GM21360 (cell line): ENCODE results near the gene KLK11.

ENCODE experiments used
- ATAC-seq: cut with Tn5 transposase; IDR thresholded peaks from one replicate; pipeline ENCODE4 v1.9.1; 2021; ENCODE audit warnings: mild to moderate bottlenecking, moderate library complexity; ENCODE audit not compliant: unreplicated experiment

KLK11 gene

DNA sequence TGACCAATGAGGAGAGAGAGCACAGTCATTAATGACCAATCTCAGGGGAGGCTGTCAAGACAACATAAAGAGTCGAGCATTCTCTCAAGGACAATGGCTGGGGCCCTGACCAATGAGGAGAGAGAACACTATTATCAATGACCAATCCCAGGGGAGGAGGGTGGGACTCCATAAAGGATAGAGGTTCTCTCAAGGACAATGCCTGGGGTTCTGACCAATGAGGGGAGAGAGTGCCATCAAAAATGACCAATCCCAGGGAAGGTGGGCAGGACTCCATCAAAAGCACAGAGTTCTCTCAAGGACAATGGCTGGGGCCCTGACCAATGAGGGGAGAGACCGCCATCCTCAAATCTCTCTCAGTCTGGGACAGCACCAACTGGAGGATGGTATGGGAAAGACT is 3.3 kb upstream of the KLK11 start:
- ATAC-seq, result no peak

DNA sequence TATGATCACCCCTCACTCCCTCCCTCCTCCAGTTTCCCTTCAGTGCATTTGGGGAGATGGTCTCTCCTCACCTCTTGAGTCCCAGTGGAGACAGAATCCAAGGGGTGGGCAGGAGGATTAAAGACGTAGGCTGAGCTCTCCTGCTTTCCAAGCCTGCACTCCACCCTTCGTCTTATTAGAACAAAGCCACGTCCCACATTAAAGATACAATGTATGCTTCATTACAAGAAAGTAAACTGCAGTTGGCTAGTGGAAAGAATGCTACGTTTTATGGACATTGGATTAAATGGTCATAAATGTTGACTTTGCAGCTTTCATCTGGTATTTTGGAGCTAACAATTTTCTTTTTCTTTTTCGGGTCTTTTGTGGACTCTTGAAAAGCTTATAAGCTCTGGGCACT is 1.5 kb upstream of the KLK11 start:
- ATAC-seq, result no peak

DNA sequence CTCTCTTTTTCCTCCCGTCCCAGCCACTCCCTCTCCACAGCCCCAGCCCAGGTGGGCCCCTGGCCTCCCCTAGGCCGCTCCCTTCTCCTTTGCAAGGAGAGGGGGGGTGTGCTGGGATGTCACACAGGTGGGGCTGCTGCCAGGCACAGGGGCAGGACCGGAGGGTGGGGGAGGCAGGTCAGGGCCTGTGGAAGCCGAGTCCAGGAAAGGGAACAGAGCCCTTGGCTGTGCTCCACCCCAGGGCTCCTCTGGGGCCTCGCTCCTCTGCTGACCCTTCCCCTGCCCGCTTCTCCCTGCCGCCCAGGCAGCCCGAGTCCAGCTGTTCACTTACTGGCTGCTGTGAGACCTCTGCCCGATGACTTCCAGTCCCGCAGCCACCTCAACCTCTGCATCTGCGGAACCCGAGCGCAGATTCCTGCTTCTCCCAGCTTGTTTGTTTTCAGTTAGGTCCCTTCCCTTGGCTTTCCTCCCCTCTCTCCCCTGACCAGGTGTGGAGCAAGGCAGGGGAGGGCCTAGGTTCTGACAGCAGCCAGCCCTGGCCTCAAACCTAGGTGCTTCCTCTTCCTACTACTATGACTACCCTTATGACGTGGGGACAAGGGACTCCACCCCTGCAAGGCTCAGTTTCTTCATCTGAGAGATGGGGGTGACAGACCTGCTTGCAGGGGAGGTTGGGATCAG is 850 bp upstream of the KLK11 start:
- ATAC-seq, result no peak

DNA sequence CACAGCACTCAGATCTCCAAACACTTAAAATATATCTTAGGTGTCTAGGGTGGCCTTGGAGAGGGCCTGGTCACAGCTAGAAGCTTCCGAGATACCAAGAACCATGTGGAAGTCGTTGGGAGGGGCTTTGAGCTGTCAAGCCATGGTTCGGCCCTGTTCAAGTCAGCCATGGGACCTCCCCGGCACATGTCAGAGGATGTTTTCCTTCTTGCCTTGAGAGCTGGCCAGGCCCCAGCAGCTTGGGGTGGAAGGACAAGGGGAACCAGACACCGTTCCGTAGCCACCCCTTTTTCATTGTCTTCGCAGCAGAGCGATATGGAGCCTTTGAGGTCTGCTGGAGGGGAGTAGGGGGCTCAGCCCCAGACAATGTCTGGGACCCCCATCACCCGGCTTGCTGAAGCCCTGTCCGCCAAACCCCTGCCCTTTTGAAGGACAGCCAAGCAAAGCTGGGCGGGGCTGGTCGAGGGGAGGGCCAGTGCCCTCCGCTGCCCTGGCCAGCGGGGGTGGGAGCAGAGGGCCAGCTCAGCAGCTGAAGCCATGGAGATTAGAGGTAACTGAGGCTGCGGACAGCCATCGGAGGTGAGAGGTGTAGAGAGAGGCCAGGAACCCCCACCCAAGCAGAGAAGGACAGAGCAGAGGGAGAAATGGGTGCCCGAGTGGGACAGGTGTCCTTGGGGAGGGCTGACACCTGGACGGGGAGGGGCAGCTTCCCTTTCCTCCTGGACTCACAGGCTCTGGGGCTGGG is 435 bp downstream of the KLK11 start:
- ATAC-seq, result no peak

DNA sequence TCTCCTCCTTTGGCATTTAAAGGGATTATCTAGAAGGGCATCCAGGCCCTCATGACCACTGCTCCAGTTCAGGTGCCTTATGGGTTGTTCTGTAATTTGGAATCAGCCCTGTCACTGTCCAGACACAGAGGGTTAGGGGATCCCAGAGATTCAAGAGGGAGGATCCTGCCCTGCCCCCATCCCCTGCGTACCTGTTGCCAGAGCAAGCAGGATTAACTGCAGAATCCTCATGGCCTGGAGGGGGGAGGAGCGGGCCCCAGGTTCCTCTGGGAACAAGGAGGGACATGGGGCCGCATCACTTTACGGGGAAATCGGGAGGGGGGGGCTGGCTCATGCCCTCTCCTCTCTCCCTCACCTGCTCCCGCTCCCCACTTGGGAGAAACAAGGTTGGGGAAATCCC is 1.0 kb downstream of the KLK11 start:
- ATAC-seq, result no peak

DNA sequence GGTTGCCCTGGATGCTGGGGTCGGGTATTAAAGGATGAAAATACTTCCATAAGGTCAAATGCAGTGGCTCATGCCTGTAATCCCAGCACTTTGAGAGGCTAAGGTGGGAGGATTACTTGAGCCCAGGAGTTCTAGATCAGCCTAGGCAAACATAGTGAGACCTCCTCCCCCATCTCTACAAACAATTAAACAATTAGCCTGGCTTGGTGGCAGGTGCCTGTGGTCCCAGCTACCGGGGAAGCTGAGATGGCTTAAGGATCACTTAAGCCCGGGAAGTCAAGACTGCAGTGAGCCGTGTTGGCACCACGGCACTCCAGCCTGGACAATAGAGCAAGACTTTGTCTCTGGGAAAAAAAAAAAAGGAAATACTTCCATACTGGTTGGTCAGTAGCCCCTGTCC is 1.5 kb downstream of the KLK11 start:
- no peak for ATAC-seq

DNA sequence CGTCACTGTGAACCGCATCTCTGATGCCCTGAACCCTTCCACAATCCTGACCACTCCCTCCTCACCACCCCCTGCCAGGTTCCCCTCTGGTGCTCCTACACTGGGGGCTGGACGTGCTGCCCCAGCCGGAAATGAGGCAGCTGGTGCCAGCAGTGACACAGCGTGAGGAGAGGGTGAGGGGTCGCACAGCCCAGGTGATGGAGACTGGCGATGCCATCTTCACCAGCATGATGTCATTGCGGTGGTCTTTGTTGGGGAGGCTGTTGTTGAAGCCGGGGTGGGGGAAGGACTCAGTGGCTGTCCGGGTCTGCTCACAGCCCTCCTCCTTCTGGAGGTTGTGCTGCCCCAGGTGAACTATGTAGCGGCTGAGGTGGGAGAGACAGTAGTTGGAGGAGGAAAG is 2.5 kb downstream of the KLK11 start:
- ATAC-seq, result no peak

DNA sequence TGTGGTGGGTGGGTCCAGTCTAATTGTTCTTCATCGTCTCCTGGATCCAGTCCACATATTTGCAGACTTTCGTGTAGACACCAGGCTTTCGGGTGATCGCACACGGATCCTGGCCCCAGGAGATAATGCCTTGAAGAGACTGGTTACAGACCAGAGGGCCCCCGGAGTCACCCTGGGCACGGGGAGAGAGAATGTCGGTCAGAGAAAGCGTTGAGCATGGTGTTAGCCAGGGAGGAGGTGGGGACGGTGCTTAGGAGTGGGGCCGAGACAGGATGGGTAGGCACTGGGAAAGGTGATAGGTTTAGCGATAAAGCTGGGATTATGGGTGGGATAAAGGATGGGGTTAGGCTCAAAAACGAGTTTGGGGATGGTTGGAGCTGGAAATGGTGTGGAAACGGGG is 3.9 kb downstream of the KLK11 start:
- no peak for ATAC-seq

DNA sequence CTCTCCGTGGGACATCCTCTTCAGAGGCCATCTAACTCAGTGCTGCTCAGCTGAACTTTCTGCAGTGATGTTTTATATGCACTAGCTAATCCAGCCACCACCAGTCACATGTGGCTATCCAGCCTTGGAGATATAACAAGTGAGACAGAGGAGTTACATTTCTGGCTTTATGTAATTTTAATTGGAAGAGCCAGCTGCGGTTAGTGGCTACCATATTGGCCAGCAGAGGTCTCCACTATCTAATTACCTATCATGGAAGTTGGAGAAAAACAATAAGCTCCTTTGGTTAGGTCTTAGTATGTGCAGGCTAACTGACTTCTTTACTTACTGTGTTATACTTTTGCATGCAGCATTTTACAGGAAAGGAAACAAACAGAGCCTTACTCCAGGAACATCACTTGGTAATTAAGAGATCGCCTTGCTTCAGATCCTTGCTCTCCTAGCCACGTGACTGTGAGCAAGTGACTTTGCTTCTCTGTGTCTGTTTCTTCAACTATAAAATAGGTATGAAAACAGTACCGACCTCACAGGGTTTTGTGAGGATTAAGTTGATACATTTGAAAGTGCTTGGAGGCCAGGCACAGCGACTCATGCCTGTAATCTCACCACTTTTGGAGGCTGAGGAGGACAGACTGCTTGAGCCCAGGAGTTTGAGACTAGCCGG is 5.3 kb downstream of the KLK11 start:
- ATAC-seq, result no peak

DNA sequence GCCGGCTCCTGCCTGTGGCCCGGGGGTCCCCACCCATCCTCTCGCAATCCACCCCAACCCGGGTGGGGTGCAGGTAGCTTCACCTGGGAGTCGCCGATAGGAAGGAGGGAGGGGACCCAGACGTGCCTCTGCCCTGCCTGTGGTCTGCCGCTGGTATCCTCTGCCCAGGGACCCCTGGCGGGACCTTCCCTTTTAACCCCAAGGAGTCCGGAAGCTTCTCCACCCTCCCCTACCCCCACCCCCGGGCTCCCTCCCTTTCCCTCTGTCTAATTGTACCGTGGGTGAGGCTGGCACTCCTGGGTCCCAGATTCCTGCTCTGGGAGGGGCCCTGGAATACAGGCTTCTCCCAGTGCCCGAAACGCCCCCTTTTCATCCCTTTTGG is 6.9 kb downstream of the KLK11 start, which contains the start of gene KLK10:
KLK10 (minus strand) TSS at position 166 of the 382 bp plus-strand sequence. CDS start 579 bp downstream, outside the sequence.
- ATAC-seq, result no peak

DNA sequence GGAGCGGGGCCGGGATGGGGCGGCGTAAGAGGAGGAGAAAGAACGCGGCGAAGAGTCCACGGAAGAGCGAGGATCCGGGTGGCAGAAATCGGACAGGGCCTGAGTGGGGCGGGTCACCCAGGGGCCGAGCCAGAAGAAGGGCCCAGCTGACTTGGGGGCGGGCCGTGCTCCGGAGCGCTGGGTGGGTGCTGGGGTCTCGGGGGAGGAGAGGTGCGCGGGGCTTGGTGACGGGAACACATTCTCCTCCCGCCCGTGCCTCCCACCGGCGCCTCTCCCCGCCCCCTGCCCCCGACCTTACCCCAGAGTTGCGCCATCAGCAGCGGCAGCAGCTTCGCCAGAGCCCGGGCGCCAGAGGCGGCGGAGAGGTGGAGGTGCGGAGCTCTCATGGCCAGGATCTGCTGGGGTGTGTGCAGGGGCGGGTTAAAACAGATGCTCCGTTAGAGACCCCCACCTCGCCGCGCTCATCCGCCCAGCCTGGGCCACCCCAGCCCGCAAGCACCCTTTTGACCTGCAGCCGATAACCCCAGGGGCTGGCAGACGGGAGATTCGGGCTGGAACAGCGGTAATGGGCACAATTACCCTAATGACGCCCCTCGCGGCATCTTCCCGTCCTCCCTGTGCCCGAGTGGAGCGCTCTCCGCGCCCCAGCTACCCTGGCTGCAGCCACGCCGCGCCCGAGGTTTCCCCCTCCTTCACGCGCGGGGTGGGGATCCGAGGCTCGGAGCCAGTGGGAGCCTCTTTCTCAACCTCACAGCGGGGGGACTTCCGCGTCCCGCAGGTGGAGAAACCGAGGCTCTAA is 7.5 kb downstream of the KLK11 start:
- ATAC-seq, result no peak

DNA sequence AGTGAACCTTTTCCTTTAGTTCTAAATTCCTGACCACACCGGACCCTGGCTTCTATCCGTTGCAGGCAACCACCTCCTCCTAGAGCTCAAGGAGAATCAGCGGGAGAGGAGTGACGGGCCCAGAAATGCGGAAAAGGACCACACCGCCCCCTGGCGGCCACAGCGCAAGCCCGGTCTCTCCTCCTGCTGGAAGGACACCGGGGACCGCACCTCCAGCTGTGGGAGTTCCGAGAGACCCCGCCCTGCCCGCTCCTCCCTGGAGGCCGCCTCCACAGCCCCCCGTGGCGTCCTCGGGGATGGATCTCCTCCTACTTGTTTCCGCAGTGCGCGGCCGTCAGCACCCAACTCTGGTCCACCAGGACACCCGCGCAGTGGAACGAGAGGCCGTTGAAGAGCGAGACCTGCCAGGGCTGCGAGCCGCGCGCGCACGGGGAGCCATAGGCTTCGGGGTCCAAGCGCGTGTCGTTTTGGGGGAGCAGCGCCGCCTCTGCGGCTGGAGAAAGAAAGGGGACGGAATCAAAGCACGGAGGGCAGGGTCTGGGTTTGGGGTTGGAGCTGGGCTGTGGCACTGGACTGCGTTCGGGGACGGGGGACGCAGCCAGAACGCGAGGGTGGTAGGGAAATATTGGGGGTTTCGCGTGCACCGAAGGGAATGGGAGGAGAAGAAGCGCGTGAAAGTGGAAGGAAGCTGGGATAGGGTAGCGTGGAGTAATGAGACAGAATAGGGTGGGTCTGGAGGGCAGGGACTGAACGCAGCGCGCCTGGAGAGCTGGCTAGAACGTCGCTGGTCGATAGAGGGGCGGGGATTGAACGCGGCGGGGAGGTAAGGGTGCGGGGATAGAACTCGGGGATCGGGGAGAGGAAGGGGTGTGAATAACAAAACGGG is 9.4 kb downstream of the KLK11 start:
- no peak for ATAC-seq

DNA sequence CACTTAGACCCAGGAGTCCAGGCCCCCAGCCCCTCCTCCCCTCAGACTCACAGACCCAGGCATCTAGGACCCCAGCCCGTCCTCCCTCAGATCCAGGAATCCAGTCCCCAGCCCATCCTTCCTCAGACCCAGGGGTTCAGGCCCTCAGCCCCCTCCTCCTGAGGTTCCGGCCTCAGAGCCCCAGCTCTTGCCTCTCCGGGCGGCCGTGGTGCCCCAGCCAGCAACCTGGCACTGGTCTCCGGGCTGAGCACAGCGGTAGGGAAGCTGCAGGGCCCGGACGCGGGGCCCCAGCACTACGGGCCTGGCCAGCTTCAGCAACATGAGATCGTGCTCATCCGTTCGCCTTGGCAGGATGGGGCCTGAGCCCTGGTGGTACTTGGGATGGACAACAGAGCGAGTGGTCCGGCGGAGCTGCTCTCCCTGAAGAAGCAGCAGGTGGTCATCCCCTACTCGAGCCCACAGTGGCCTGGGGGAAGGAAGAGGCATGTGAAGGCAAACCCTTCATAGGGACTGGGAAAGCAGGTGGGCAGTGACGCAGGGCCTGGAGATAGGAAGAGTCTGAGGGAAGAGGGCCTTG is 10.6 kb downstream of the KLK11 start:
- no peak for ATAC-seq

DNA sequence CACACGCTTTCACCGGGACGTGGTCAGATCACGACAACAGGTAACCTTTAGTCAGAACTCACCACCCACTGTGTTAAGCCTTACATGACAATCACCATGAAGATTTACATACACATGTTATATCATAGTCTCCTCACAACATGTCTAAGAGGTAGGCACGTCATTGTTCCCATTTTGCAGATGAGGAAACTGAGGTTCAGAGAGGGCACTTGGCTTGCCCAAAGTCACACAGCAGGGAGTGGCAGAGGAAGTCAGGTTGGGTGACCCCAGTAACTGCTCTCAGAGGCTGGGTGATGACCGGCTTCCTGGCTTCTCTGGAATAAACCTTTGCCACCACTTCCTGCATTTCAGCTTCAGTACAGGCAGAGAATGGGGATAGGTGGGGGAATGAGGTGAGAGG is 12.2 kb downstream of the KLK11 start:
- no peak for ATAC-seq

DNA sequence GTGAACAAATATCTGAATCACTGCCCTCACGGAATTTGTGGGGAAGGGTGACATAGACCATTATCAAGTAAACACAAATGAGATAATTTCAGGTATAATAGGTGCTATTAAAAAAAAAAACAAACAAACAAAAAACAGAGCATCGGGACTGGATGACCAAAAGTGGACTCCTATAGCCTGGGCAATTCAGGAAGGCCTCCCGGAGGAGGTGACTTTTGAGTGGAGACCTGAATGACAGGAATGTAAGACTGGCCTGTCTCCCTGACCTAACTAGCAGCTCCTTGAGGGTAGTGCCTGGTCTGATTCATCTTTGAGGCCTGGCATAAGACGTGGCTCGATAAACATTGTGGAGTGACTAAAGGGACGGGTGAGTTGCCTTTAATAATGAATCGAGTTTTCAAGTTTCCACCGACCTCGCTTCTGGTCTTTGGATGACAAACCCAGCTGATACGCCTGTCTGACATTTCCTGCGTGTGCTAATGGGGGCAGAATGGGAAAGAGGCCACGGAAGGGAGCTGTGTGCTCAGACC is 13.7 kb downstream of the KLK11 start:
- ATAC-seq, result no peak

DNA sequence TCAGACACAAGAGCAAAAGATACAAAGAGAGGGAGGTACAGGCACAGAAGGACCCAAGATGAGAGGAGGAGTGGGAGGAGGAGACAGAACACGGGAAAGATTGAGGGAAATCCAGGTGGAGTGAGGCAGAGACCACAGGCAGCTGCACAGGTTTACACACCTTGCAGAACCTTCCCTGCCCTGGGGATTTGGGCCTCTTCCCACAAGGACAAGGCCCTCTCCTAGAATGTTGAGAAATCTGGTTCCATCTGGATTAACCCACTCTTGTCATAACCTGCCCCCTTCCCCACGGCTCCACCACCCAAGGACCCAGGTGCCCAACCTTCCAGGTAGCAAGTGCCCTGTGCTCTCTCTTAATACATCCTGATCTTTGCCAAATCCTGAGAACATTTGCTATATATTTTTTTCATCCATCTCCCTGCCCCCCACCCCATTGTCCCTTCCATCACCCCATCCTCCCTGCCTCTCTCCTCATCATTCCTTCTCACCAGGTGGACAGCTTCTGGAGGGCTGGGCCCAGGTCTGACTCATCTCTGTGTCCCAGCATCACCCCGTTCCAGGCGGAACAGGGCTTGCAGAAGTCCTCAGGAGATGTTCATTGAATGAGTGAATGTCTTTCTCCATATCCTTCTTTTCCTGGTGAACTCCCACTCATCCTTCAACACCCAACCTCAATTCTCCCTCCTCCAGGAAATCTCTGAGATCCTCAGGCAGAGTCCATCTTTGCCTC is 16.2 kb downstream of the KLK11 start:
- no peak for ATAC-seq

DNA sequence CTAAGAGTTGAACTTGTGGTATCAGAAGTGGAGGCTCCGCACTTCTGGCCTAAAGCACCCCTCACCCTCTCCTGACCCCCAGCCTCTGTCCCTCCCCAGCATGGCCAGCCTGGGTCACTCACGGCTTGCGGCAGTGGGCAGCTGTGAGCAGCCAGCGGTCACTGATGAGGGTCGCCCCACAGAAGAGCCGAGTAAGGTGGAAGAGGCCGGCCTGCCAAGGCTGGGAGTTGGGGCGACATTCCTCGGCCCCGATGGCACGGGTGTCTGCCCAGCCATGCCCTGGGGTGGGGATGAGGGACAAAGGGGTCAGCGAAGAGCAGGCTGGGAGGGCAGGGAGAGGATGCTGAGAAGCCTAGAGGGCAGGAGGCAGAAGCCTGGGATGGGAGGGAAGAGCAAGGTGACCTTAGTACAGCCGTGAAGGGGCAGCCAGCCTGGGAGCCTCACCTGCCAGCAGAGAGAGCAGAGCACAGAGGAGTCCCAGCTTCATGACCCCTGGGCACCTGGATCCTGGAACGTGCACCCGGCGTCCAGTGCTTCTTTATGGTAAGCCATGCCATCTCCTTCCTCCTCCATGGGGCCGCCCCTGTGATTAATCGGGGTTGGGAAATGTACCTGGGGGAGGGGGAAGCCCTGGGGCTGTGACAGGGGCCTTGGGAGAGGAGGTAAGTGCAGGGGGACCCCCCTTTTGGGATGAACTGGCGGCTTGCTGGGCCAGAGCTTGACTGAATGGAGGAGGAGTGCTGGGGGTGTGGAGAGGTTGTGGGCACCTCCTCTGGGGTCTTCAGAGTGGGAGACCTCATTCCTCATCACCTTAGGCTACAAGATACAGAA is 17.1 kb downstream of the KLK11 start:
- ATAC-seq, result no peak

DNA sequence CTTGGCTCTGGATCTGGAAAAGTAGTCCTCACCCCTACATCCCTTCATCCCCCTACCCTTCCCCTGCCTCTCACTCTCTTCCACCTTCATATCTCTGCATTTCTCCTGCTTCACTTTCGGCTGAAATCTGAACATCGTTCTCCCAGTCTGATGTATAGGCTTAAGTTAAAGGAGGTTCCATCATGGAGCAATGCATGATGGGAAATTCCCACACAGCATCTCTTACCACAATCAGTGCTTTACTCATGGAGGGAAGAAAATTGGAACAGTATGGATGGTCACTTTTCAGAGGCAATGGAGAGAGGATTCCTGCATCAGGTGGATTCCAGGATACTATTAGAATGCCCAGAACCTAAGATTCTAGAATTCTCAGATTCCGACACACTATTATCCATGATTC is 18.9 kb downstream of the KLK11 start:
- ATAC-seq, result no peak
